NCI-H748 (cell line): ENCODE results near the gene UBL4A.

ENCODE experiments used
- DNase-seq: peaks from one replicate; lab custom pipeline; 2025; ENCODE audit not compliant: unreplicated experiment; lab: John Stamatoyannopoulos, UW

Gene UBL4A

GRCh38 chrX:154440623-154441357, 45.6 kb downstream of the UBL4A start:
- DNase-seq = no peak

- no peak for DNase-seq
These were observed 46.6 kb downstream of the UBL4A start for GRCh38 chrX:154439841-154440240.

- DNase-seq = no peak
These were observed 48.2 kb downstream of the UBL4A start for GRCh38 chrX:154437971-154438893.

GRCh38 chrX:154436983-154437752, 49.2 kb downstream of the UBL4A start, which contains the start of gene GDI1:
GDI1 (plus strand) TSS chrX:154437154; CDS start chrX:154437255, 101 bp downstream.
- peak; percentile 70 for DNase-seq

- peak; percentile 64 for DNase-seq
These were observed 49.9 kb downstream of the UBL4A start for GRCh38 chrX:154436374-154436982.

- no peak for DNase-seq
These were observed 51.2 kb downstream of the UBL4A start for GRCh38 chrX:154435171-154435733.

GRCh38 chrX:154434394-154435168, 51.8 kb downstream of the UBL4A start:
- DNase-seq = no peak
